ENCODE results near the gene PCOLCE2. TPM values are rescaled to one million over a fixed set of nuclear protein-coding genes. Genes with fewer than 3 reads are reported as not detected.

Gene PCOLCE2
- total and polyA plus RNA-seq, 3 donors from 2014 or later = 10.7 to 15.4 (median 14.4) TPM

DNA sequence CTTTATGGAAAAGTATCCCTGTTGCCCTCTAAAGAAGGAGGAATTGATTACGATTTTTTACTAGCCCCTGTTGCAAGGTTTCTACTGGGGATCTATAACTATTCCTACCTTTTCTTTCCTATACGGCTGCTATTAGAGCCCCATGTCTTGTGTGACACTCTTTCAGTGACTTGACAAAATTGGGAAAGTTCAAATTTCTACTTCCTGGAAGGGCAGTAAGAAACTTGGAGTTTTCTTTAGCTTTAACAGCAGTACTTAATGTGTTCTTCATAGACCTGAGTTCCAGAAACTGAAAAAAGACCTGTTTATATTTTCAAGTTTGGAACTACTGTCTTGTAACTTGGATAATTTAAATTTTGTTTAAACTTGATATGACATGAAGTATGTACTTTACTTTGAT, 110.3 kb downstream of the PCOLCE2 start:
- Histone ChIP-seq H3K9me3 (no peaks in the 10 kb centered on the region), H3K4me1 (no peaks in the 10 kb centered on the region), H3K27me3 (no peaks in the 10 kb centered on the region), H3K27ac (no peak overlapping the region), H3K36me3 (ENCODE audit: low read depth, missing control alignments) (no peaks in the 10 kb centered on the region), H3K4me3 (no peak overlapping the region)
- intact Hi-C loops (cut with DNase I; ENCODE audit: low total_unique reads) = no loop called here
- TF ChIP-seq, protein P1, sequence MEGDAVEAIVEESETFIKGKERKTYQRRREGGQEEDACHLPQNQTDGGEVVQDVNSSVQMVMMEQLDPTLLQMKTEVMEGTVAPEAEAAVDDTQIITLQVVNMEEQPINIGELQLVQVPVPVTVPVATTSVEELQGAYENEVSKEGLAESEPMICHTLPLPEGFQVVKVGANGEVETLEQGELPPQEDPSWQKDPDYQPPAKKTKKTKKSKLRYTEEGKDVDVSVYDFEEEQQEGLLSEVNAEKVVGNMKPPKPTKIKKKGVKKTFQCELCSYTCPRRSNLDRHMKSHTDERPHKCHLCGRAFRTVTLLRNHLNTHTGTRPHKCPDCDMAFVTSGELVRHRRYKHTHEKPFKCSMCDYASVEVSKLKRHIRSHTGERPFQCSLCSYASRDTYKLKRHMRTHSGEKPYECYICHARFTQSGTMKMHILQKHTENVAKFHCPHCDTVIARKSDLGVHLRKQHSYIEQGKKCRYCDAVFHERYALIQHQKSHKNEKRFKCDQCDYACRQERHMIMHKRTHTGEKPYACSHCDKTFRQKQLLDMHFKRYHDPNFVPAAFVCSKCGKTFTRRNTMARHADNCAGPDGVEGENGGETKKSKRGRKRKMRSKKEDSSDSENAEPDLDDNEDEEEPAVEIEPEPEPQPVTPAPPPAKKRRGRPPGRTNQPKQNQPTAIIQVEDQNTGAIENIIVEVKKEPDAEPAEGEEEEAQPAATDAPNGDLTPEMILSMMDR (IDR thresholded peaks at IDR 0.05) = no peak
- no peak for DNase-seq
- 91 to 92% methylated on average over 2 of the region's 2 CpGs for WGBS, 2 donors

DNA sequence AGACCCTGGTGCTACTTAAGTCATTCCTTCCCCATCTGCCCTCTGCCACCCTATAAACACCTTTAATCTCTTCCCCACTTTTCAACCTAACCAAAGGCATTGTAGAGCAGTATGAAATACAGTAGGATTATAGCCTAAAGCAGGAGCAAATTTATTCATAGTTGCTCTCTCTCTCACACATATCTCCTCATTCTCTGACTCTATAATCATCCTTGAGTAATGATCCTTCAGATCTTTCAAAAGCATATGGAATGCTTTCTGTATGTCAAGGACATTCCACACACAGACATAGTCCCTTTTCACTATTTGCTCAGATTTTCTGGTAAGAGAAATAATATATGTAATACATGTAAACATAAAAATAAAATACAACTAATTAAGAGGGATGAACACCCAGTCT, 111.0 kb downstream of the PCOLCE2 start:
- TF ChIP-seq POLR2A (IDR thresholded peaks at IDR 0.05) = no peak
- TF ChIP-seq, protein P1 (IDR thresholded peaks at IDR 0.05) = no peak
- no peaks in the 10 kb centered on the region for H3K4me1 ChIP-seq
- no peaks in the 10 kb centered on the region for H3K27me3 ChIP-seq
- intact Hi-C loops (cut with DNase I; ENCODE audit: low total_unique reads) = no loop called here
- no peak for DNase-seq
- H3K36me3 ChIP-seq (ENCODE audit: low read depth, missing control alignments) = no peaks in the 10 kb centered on the region
- no peak overlapping the region for H3K4me3 ChIP-seq
- H3K9me3 ChIP-seq = no peaks in the 10 kb centered on the region
- H3K27ac ChIP-seq = no peak overlapping the region

DNA sequence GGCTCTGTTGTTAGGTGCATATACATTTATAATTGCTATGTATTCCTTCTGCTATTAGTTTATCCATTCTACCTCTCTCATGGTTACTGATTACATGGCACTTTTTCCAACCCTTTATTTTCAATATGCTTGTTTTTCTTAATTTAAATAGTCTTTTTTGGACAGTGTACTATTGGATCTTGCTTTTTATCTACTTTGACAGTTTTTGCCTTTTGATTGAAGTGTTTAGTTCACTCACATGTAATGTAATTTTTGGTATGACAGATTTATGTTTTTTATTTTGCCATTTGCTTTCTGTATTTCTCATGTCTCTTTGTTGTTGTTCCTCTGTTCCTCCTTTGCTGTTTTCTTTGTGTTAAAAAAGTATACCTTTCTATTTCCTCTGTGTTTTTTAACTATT, 120.5 kb downstream of the PCOLCE2 start:
- DNase-seq = no peak
- intact Hi-C loops (cut with DNase I; ENCODE audit: low total_unique reads) = no loop called here
- H3K4me3 ChIP-seq = no peak overlapping the region
- TF ChIP-seq POLR2A (IDR thresholded peaks at IDR 0.05) = no peak
- TF ChIP-seq, protein P1 (IDR thresholded peaks at IDR 0.05) = no peak
- no peaks in the 10 kb centered on the region for H3K9me3 ChIP-seq
- no peaks in the 10 kb centered on the region for H3K36me3 ChIP-seq (ENCODE audit: low read depth, missing control alignments)
- no peaks in the 10 kb centered on the region for H3K4me1 ChIP-seq
- no peaks in the 10 kb centered on the region for H3K27me3 ChIP-seq
- no peak overlapping the region for H3K27ac ChIP-seq

Small RNA genes within 50 kb of the gene (small RNA-seq; reads per million reads assigned to genes)
- gene RNU7-47P = 0 reads per million in 2 donors

Other genes starting within 250 kb of the PCOLCE2 start
- gene TRPC1, start 165.0 kb downstream of the PCOLCE2 start, total RNA-seq = 10 to 100 TPM; 23.1 to 24.8 TPM
- 9.2 TPM for gene TRPC1, start 165.0 kb downstream of the PCOLCE2 start, polyA plus RNA-seq (ENCODE audit: insufficient read depth, low read depth, low replicate concordance)
- gene PAQR9, start 74.6 kb upstream of the PCOLCE2 start, total RNA-seq = 10 to 100 TPM; 16.8 to 35.3 TPM
- gene PAQR9, start 74.6 kb upstream of the PCOLCE2 start, polyA plus RNA-seq (ENCODE audit: insufficient read depth, low read depth, low replicate concordance) = 20.7 TPM
- gene U2SURP, start 112.5 kb upstream of the PCOLCE2 start, total RNA-seq = 100 to 1,000 TPM; 110 to 112 TPM
- gene U2SURP, start 112.5 kb upstream of the PCOLCE2 start, polyA plus RNA-seq (ENCODE audit: insufficient read depth, low read depth, low replicate concordance) = 38.1 TPM
- 1 to 10 TPM; 6.8 to 7.5 TPM for gene CHST2, start 230.7 kb upstream of the PCOLCE2 start, total RNA-seq
- gene CHST2, start 230.7 kb upstream of the PCOLCE2 start, polyA plus RNA-seq (ENCODE audit: insufficient read depth, low read depth, low replicate concordance) = 3.7 TPM

All from testis (tissue), 3 donors.